ENCODE measurements around the gene CAMK1D. TPM values are rescaled to one million over a fixed set of nuclear protein-coding genes. Genes with fewer than 3 reads are reported as not detected.

The CAMK1D gene
- total and polyA plus RNA-seq, 2 experiments from 2014 or later, result 3.5 to 6.0 TPM

DNA sequence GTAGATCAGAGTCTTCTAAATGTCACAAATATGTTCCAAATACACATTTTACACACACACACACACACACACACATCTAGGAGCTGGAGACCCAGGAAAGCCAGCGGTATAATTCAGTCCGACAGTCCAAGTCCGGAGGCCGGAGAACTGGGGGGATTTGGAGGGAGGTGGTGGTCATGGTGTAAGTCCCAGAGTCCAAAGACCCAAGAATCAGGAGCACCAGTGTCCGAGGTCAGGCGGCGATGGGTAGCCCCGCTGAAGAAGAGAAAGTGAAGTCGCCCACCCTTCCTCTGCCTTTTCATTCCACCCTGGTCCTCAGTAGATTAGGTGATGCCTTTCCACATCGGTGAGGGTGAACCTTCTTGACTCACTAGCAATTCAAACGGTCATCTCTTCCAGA is 154.8 kb downstream of the CAMK1D start:
- Histone ChIP-seq H3K79me2 (no peaks in the 10 kb centered on the region), H3K27ac (no peak overlapping the region), H3K9me2 (replicated peaks; ENCODE audit: insufficient read depth) (no peaks in the 10 kb centered on the region), H3K4me3 (no peak overlapping the region), H3K27me3 (no peaks in the 10 kb centered on the region), H3K4me1 (ENCODE audit: insufficient read depth) (peaks cover 34% of the 10 kb centered on the region), H4K20me1 (ENCODE audit: insufficient read depth, poor library complexity, severe bottlenecking) (no peaks in the 10 kb centered on the region), H3K9me3 (ENCODE audit: low read depth) (no peaks in the 10 kb centered on the region), H3K36me3 (replicated peaks; ENCODE audit: insufficient read depth, low read depth) (no peaks in the 10 kb centered on the region), H3K4me2 (no peak overlapping the region), H2AFZ (no peak overlapping the region)
- WGBS (ENCODE audit: low lambda C conversion rate, missing lambda C conversion rate), result 91% methylated on average over 11 of the region's 11 CpGs
- DNase-seq (ENCODE audit: low spot score), result no peak
- TF ChIP-seq EZH2 (IDR thresholded peaks at IDR 0.05; ENCODE audit: borderline replicate concordance) (no peak), EZH2phosphoT487 (IDR thresholded peaks at IDR 0.05; ENCODE audit: low read depth, severe bottlenecking, unreplicated experiment) (no peak)
- TF ChIP-seq, protein P1, sequence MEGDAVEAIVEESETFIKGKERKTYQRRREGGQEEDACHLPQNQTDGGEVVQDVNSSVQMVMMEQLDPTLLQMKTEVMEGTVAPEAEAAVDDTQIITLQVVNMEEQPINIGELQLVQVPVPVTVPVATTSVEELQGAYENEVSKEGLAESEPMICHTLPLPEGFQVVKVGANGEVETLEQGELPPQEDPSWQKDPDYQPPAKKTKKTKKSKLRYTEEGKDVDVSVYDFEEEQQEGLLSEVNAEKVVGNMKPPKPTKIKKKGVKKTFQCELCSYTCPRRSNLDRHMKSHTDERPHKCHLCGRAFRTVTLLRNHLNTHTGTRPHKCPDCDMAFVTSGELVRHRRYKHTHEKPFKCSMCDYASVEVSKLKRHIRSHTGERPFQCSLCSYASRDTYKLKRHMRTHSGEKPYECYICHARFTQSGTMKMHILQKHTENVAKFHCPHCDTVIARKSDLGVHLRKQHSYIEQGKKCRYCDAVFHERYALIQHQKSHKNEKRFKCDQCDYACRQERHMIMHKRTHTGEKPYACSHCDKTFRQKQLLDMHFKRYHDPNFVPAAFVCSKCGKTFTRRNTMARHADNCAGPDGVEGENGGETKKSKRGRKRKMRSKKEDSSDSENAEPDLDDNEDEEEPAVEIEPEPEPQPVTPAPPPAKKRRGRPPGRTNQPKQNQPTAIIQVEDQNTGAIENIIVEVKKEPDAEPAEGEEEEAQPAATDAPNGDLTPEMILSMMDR (IDR thresholded peaks at IDR 0.05; ENCODE audit: poor library complexity), result no peak

DNA sequence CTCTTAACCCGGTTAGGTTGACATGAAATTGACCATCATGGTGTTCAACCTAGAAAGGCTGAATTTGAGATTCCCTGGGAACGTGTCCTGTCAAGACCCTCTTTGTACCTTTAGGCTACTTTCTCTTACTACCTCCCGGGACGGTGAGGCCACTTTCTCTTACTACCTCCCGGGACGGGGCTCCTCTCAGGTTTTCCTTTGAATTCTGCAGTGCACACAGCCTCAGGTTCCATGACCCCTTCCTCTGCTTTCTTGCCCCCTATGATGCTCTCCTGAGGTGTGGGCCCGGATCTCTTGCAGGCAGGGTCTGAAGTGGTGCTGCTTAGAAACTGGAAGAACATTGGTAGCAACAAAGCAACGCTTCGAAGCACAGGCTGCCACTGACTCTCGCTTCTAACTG is 155.3 kb downstream of the CAMK1D start:
- WGBS (ENCODE audit: low lambda C conversion rate, missing lambda C conversion rate), result 94% methylated on average over 10 of the region's 10 CpGs
- H3K36me3 ChIP-seq (replicated peaks; ENCODE audit: insufficient read depth, low read depth), result no peaks in the 10 kb centered on the region
- DNase-seq (ENCODE audit: low spot score), result no peak
- H3K27ac ChIP-seq, result no peak overlapping the region
- H3K9me3 ChIP-seq (ENCODE audit: low read depth), result no peaks in the 10 kb centered on the region
- peaks cover 30% of the 10 kb centered on the region for H3K4me1 ChIP-seq (ENCODE audit: insufficient read depth)
- no peaks in the 10 kb centered on the region for H4K20me1 ChIP-seq (ENCODE audit: insufficient read depth, poor library complexity, severe bottlenecking)
- no peaks in the 10 kb centered on the region for H3K27me3 ChIP-seq
- H3K4me2 ChIP-seq, result no peak overlapping the region
- no peaks in the 10 kb centered on the region for H3K79me2 ChIP-seq
- no peaks in the 10 kb centered on the region for H3K9me2 ChIP-seq (replicated peaks; ENCODE audit: insufficient read depth)
- H3K4me3 ChIP-seq, result no peak overlapping the region
- H2AFZ ChIP-seq, result no peak overlapping the region
- TF ChIP-seq EZH2 (IDR thresholded peaks at IDR 0.05; ENCODE audit: borderline replicate concordance), result no peak
- no peak for TF ChIP-seq EZH2phosphoT487 (IDR thresholded peaks at IDR 0.05; ENCODE audit: low read depth, severe bottlenecking, unreplicated experiment)
- TF ChIP-seq, protein P1 (IDR thresholded peaks at IDR 0.05; ENCODE audit: poor library complexity), result no peak

DNA sequence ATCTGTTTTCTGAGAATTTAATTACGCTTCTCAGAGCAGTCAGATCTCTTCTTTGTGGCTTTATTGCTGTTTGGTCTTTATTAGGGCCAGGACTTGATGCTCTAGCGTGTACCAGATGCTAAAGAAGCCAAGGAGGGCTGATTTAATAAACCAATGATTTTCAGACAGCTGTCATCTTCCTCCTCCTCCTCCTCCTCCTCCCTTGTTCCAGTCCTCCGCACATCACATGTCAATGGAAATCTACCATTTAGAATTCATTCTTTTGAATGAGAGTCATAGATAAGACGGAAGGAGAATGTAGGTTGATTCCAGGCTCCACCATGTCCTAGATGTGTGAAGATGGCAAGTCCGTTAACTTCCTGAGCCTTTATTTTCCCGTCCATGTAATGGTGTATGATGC is 156.3 kb downstream of the CAMK1D start:
- no peaks in the 10 kb centered on the region for H3K27me3 ChIP-seq
- H3K4me1 ChIP-seq (ENCODE audit: insufficient read depth), result peaks cover 21% of the 10 kb centered on the region
- no peak overlapping the region for H3K4me2 ChIP-seq
- no peaks in the 10 kb centered on the region for H3K36me3 ChIP-seq (replicated peaks; ENCODE audit: insufficient read depth, low read depth)
- H3K79me2 ChIP-seq, result no peaks in the 10 kb centered on the region
- no peaks in the 10 kb centered on the region for H3K9me3 ChIP-seq (ENCODE audit: low read depth)
- no peak for DNase-seq (ENCODE audit: low spot score)
- 87% methylated on average over 6 of the region's 6 CpGs for WGBS (ENCODE audit: low lambda C conversion rate, missing lambda C conversion rate)
- no peak overlapping the region for H3K4me3 ChIP-seq
- H3K27ac ChIP-seq, result no peak overlapping the region
- no peak for TF ChIP-seq EZH2phosphoT487 (IDR thresholded peaks at IDR 0.05; ENCODE audit: low read depth, severe bottlenecking, unreplicated experiment)
- TF ChIP-seq EZH2 (IDR thresholded peaks at IDR 0.05; ENCODE audit: borderline replicate concordance), result no peak
- TF ChIP-seq, protein P1 (IDR thresholded peaks at IDR 0.05; ENCODE audit: poor library complexity), result no peak
- no peaks in the 10 kb centered on the region for H4K20me1 ChIP-seq (ENCODE audit: insufficient read depth, poor library complexity, severe bottlenecking)
- H2AFZ ChIP-seq, result no peak overlapping the region
- H3K9me2 ChIP-seq (replicated peaks; ENCODE audit: insufficient read depth), result no peaks in the 10 kb centered on the region

Measured in hepatocyte (in vitro differentiated cells).